IMR-90 (cell line): Measurements from ENCODE around the gene MPPED2. TPM values are rescaled to one million over a fixed set of nuclear protein-coding genes. Genes with fewer than 3 reads are reported as not detected.

Experiments used
- ATAC-seq: fragments of 200-7000 bp; cut with Tn5 transposase; 2 replicates; pipeline ENCODE4 v1.9.1; 2020; ENCODE audit warnings: low read depth, mild to moderate bottlenecking, moderate library complexity
- BruUV-seq: library from RNA; stranded (reverse); fragments of 400-500 nt; replicated peaks from 2 replicates; lab custom pipeline; 2021; lab: Mats Ljungman, UMichigan
- CTCF ChIA-PET: fragments of 300-600 bp; formaldehyde crosslinking; extraction: SDS; loops from one replicate; lab custom pipeline; 2021; ENCODE audit warnings: antibody characterized with exemption; lab: Yijun Ruan, JAX
- POLR2A ChIA-PET: fragments of 300-600 bp; sonication (Branson Sonifier 250); formaldehyde crosslinking; loops from one replicate; lab custom pipeline; 2022; ENCODE audit warnings: antibody characterized with exemption; ENCODE audit not compliant: unreplicated experiment; lab: Charles Lee
- DNase-seq: peaks from one replicate; pipeline ENCODE4 v3.0.0; 2013
- H2AFZ ChIP-seq: replicated peaks from 2 replicates; pipeline ENCODE3; 2013; ENCODE audit warnings: low read length, mild to moderate bottlenecking; ENCODE audit not compliant: poor library complexity
- H2AK5ac ChIP-seq: 2 replicates; pipeline ENCODE4 v1.6.1; 2013; ENCODE audit warnings: low read depth, low read length, inconsistent platforms
- H2AK9ac ChIP-seq: replicated peaks from 2 replicates; pipeline ENCODE3; 2013; ENCODE audit warnings: mild to moderate bottlenecking, low read depth, low read length, moderate library complexity; ENCODE audit not compliant: poor library complexity
- H2BK120ac ChIP-seq: 2 replicates; pipeline ENCODE4 v1.6.1; 2013; ENCODE audit warnings: low read depth, low read length, inconsistent platforms
- H2BK15ac ChIP-seq: 3 replicates; pipeline ENCODE4 v1.6.1; 2013; ENCODE audit warnings: low read depth, low read length, inconsistent platforms
- H2BK20ac ChIP-seq: 2 replicates; pipeline ENCODE4 v1.6.1; 2013; ENCODE audit warnings: low read depth, mild to moderate bottlenecking, inconsistent platforms, low read length, moderate library complexity
- H2BK5ac ChIP-seq: 2 replicates; pipeline ENCODE4 v1.6.1; 2013; ENCODE audit warnings: mild to moderate bottlenecking, low read depth, low read length, inconsistent platforms; ENCODE audit not compliant: poor library complexity, severe bottlenecking
- H3K14ac ChIP-seq: replicated peaks from 2 replicates; pipeline ENCODE4 v1.6.1; 2013; ENCODE audit warnings: low read depth, low read length, inconsistent platforms
- H3K18ac ChIP-seq: 2 replicates; pipeline ENCODE4 v1.6.1; 2013; ENCODE audit warnings: low read depth, low read length, control low read depth
- H3K23ac ChIP-seq: 2 replicates; pipeline ENCODE4 v1.6.1; 2013; ENCODE audit warnings: low read depth, low read length, inconsistent platforms
- H3K27ac ChIP-seq: 2 replicates; pipeline ENCODE4 v1.5.1; 2013; ENCODE audit warnings: mild to moderate bottlenecking, control low read depth, low read length; ENCODE audit not compliant: insufficient read depth
- H3K27me3 ChIP-seq: 2 replicates; pipeline ENCODE4 v1.6.1; 2013; ENCODE audit warnings: low read length; ENCODE audit not compliant: control insufficient read depth, insufficient read depth
- H3K36me3 ChIP-seq: 2 replicates; pipeline ENCODE4 v1.6.1; 2013; ENCODE audit warnings: low read length, mixed read lengths; ENCODE audit not compliant: control insufficient read depth, insufficient read depth
- H3K4ac ChIP-seq: 2 replicates; pipeline ENCODE4 v1.6.1; 2013; ENCODE audit warnings: low read depth, low read length, inconsistent platforms
- H3K4me1 ChIP-seq: 2 replicates; pipeline ENCODE4 v1.6.1; 2013; ENCODE audit warnings: low read length, mixed read lengths; ENCODE audit not compliant: control insufficient read depth, insufficient read depth
- H3K4me2 ChIP-seq: 2 replicates; pipeline ENCODE4 v1.6.1; 2013; ENCODE audit warnings: low read depth, mild to moderate bottlenecking, control low read depth, low read length, moderate library complexity
- H3K4me3 ChIP-seq: 2 replicates; pipeline ENCODE4 v1.5.1; 2013; ENCODE audit warnings: low read depth, mild to moderate bottlenecking, control low read depth, low read length, moderate library complexity; ENCODE audit not compliant: insufficient read depth
- H3K56ac ChIP-seq: 2 replicates; pipeline ENCODE4 v1.6.1; 2013; ENCODE audit warnings: low read length, inconsistent platforms; ENCODE audit not compliant: insufficient read depth; ENCODE audit errors: extremely low read depth
- H3K79me1 ChIP-seq, 2 experiments: 2 replicates each; pipeline ENCODE4 v1.6.1; 2013; ENCODE audit warnings: low read length in 2 of 2, inconsistent platforms in 1 of 2, low read depth in 1 of 2
- H3K9ac ChIP-seq: 2 replicates; pipeline ENCODE4 v1.6.1; 2013; ENCODE audit warnings: low read depth, low read length, control low read depth
- H3K9me1 ChIP-seq: 2 replicates; pipeline ENCODE4 v1.6.1; 2013; ENCODE audit warnings: low read length, inconsistent platforms; ENCODE audit not compliant: insufficient read depth
- H3K9me3 ChIP-seq: 2 replicates; pipeline ENCODE4 v1.6.1; 2013; ENCODE audit warnings: low read length; ENCODE audit not compliant: control insufficient read depth, insufficient read depth
- H4K20me1 ChIP-seq: 2 replicates; pipeline ENCODE4 v1.6.1; 2013; ENCODE audit warnings: low read length, inconsistent platforms; ENCODE audit not compliant: insufficient read depth
- H4K5ac ChIP-seq: 2 replicates; pipeline ENCODE4 v1.6.1; 2013; ENCODE audit warnings: mild to moderate bottlenecking, low read depth, low read length, control low read depth
- H4K8ac ChIP-seq, 2 experiments: 2 replicates each; pipeline ENCODE4 v1.6.1; 2013; ENCODE audit warnings: low read depth in 2 of 2, low read length in 2 of 2, control low read depth in 1 of 2, inconsistent platforms in 1 of 2
- H4K91ac ChIP-seq: 2 replicates; pipeline ENCODE4 v1.6.1; 2013; ENCODE audit warnings: low read depth, low read length, inconsistent platforms; ENCODE audit not compliant: insufficient read depth
- BHLHE40 ChIP-seq: fragments of 150-350 bp; IDR thresholded peaks from 2 replicates; pipeline ENCODE4 v1.6.1; 2016; ENCODE audit warnings: mild to moderate bottlenecking, low read depth, low read length
- CEBPB ChIP-seq: IDR thresholded peaks from 2 replicates; pipeline ENCODE4 v1.6.1; 2012; ENCODE audit warnings: low read depth, low read length, improper control_type of control experiment
- CHD1 ChIP-seq: IDR thresholded peaks from 2 replicates; pipeline ENCODE4 v1.6.1; 2012; ENCODE audit warnings: low read depth, low read length, improper control_type of control experiment
- FOS ChIP-seq: fragments of 150-350 bp; IDR thresholded peaks from 2 replicates; pipeline ENCODE4 v1.6.1; 2016; ENCODE audit warnings: low read depth, low read length
- MAFK ChIP-seq: IDR thresholded peaks from 2 replicates; pipeline ENCODE4 v1.6.1; 2012; ENCODE audit warnings: low read depth, low read length, improper control_type of control experiment
- MAZ ChIP-seq: IDR thresholded peaks from 2 replicates; pipeline ENCODE4 v1.6.1; 2012; ENCODE audit warnings: low read depth, mild to moderate bottlenecking, low read length, improper control_type of control experiment, moderate library complexity, borderline replicate concordance
- MXI1 ChIP-seq: IDR thresholded peaks from 2 replicates; pipeline ENCODE4 v1.6.1; 2012; ENCODE audit warnings: low read depth, mild to moderate bottlenecking, low read length, moderate library complexity, borderline replicate concordance
- NFE2L2 ChIP-seq: fragments of 150-350 bp; IDR thresholded peaks from 2 replicates; pipeline ENCODE4 v1.6.1; 2016; ENCODE audit warnings: low read depth, mild to moderate bottlenecking, low read length
- POLR2A ChIP-seq: IDR thresholded peaks from 2 replicates; pipeline ENCODE4 v1.6.1; 2012; ENCODE audit warnings: mild to moderate bottlenecking, low read depth, low read length
- RAD21 ChIP-seq: IDR thresholded peaks from 2 replicates; pipeline ENCODE4 v1.6.1; 2012; ENCODE audit warnings: low read length, improper control_type of control experiment
- RCOR1 ChIP-seq: IDR thresholded peaks from 2 replicates; pipeline ENCODE4 v1.6.1; 2012; ENCODE audit warnings: mild to moderate bottlenecking, low read length, improper control_type of control experiment; ENCODE audit not compliant: insufficient replicate concordance
- RFX5 ChIP-seq: IDR thresholded peaks from 2 replicates; pipeline ENCODE4 v1.8.0; 2012; ENCODE audit warnings: low read depth, mild to moderate bottlenecking, low read length, moderate library complexity
- SMC3 ChIP-seq: fragments of 150-350 bp; IDR thresholded peaks from 2 replicates; pipeline ENCODE4 v1.6.1; 2016; ENCODE audit warnings: low read depth, mild to moderate bottlenecking, antibody characterized with exemption, low read length, moderate library complexity
- USF2 ChIP-seq: fragments of 150-350 bp; IDR thresholded peaks from 2 replicates; pipeline ENCODE4 v1.6.1; 2017; ENCODE audit warnings: mild to moderate bottlenecking, antibody characterized with exemption, low read length, low read depth
- WGBS, 2 experiments: methylation state at CpG; one replicate each; pipeline versions ENCODE4 v1.1.5 to v1.1.7; 2013; ENCODE audit warnings: missing lambda C conversion rate in 2 of 2; ENCODE audit not compliant: insufficient read length in 1 of 2; ENCODE audit errors: extremely low coverage in 2 of 2; 5-methylcytosine and 5-hydroxymethylcytosine counted together
- dilution Hi-C: fragments of 300-500 bp; cut with HindIII; formaldehyde crosslinking; loops from one replicate; pipeline ENCODE4 v1.14.3; 2018; ENCODE audit warnings: low sequenced_read_pairs; ENCODE audit not compliant: unreplicated experiment
- in situ Hi-C: fragments of 300-500 bp; cut with MboI; formaldehyde crosslinking; loops from 3 replicates; pipeline ENCODE4 v1.14.3; 2019; ENCODE audit warnings: low sequenced_read_pairs, inconsistent platforms, mixed read lengths
- intact Hi-C: fragments of 100-400 bp; cut with micrococcal nuclease; formaldehyde crosslinking; loops from 2 replicates; pipeline ENCODE4 v1.10.0; 2022
- polyA plus RNA-seq, 3 experiments: library from polyadenylated mRNA; depleted of rRNA; stranded (reverse); fragments of >200 nt; gene quantifications; 2 replicates each; pipeline ENCODE4 v1.2.3, GENCODE V29; 2012; ENCODE audit warnings: low replicate concordance in 1 of 3
- total RNA-seq: library from RNA; depleted of rRNA; stranded (reverse); fragments of >200 nt; gene quantifications from 2 replicates; pipeline ENCODE4 v1.2.3, GENCODE V29; 2012
- TF ChIP-seq, protein P1 (sequence below): conservative IDR thresholded peaks from 2 replicates; pipeline ENCODE4 v1.5.1; 2012; ENCODE audit warnings: mild to moderate bottlenecking, low read depth, low read length, improper control_type of control experiment
- TF ChIP-seq, protein P2 (sequence below): fragments of 150-350 bp; IDR thresholded peaks from 2 replicates; pipeline ENCODE4 v1.6.1; 2016; ENCODE audit warnings: low read depth, mild to moderate bottlenecking, low read length, moderate library complexity, borderline replicate concordance

Gene MPPED2
- total and polyA plus RNA-seq, 2 of the 4 experiments (the other 2 are of a cell fraction), result 0.10 TPM; not detected in 1

- BruUV-seq, result no TSS peak
Measured at GRCh38 chr11:30406978-30407762, 179.0 kb downstream of the MPPED2 start.

More at GRCh38 chr11:30406978-30407762, 179.0 kb downstream of the MPPED2 start:
- POLR2A ChIA-PET, result no interaction called here
- Histone ChIP-seq H4K91ac (no peak overlapping the region), H3K4me3 (no peak overlapping the region), H4K8ac (no peak overlapping the region), H3K23ac (no peak overlapping the region), H2AFZ (no peak overlapping the region), H3K79me1 (no peaks in the 10 kb centered on the region), H2BK5ac (no peak overlapping the region), H2AK9ac (no peak overlapping the region), H3K14ac (no peak overlapping the region), H3K27ac (no peak overlapping the region), H4K5ac (no peak overlapping the region), H3K36me3 (no peaks in the 10 kb centered on the region), H3K9me1 (no peaks in the 10 kb centered on the region), H3K9ac (no peak overlapping the region), H3K56ac (no peak overlapping the region), H3K18ac (no peak overlapping the region), H2BK20ac (no peak overlapping the region), H3K4me1 (no peaks in the 10 kb centered on the region), H3K27me3 (no peaks in the 10 kb centered on the region), H4K20me1 (no peaks in the 10 kb centered on the region), H3K9me3 (no peaks in the 10 kb centered on the region), H2BK120ac (no peak overlapping the region), H3K4me2 (no peak overlapping the region), H2BK15ac (no peak overlapping the region), H2AK5ac (no peak overlapping the region), H3K4ac (no peak overlapping the region)
- dilution Hi-C loops, result no loop called here
- WGBS, 2 experiments, result 73% methylated on average over 3 of the region's 13 CpGs; no CpG with 5 or more reads in 1 of the 2 experiments
- no peak for ATAC-seq
- TF ChIP-seq BHLHE40, result no peak
- no peak for TF ChIP-seq FOS
- TF ChIP-seq RFX5, result no peak
- TF ChIP-seq RCOR1, result no peak
- TF ChIP-seq POLR2A, result no peak
- TF ChIP-seq USF2, result no peak
- TF ChIP-seq CHD1, result no peak
- no peak for TF ChIP-seq NFE2L2
- TF ChIP-seq CEBPB, result no peak
- no peak for TF ChIP-seq MAZ
- TF ChIP-seq, protein P1, sequence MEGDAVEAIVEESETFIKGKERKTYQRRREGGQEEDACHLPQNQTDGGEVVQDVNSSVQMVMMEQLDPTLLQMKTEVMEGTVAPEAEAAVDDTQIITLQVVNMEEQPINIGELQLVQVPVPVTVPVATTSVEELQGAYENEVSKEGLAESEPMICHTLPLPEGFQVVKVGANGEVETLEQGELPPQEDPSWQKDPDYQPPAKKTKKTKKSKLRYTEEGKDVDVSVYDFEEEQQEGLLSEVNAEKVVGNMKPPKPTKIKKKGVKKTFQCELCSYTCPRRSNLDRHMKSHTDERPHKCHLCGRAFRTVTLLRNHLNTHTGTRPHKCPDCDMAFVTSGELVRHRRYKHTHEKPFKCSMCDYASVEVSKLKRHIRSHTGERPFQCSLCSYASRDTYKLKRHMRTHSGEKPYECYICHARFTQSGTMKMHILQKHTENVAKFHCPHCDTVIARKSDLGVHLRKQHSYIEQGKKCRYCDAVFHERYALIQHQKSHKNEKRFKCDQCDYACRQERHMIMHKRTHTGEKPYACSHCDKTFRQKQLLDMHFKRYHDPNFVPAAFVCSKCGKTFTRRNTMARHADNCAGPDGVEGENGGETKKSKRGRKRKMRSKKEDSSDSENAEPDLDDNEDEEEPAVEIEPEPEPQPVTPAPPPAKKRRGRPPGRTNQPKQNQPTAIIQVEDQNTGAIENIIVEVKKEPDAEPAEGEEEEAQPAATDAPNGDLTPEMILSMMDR, result no peak
- TF ChIP-seq RAD21, result no peak
- no peak for TF ChIP-seq SMC3
- TF ChIP-seq MXI1, result no peak
- TF ChIP-seq, protein P2, sequence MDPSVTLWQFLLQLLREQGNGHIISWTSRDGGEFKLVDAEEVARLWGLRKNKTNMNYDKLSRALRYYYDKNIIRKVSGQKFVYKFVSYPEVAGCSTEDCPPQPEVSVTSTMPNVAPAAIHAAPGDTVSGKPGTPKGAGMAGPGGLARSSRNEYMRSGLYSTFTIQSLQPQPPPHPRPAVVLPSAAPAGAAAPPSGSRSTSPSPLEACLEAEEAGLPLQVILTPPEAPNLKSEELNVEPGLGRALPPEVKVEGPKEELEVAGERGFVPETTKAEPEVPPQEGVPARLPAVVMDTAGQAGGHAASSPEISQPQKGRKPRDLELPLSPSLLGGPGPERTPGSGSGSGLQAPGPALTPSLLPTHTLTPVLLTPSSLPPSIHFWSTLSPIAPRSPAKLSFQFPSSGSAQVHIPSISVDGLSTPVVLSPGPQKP, result no peak
- TF ChIP-seq MAFK, result no peak
- CTCF ChIA-PET, result no interaction called here
- intact Hi-C loops, result no loop called here
- in situ Hi-C loops, result no loop called here
- DNase-seq, result no peak
